Activated T-cell treated with anti-CD3 and anti-CD28 coated beads for 4 hours (primary cell): Measurements from ENCODE around the gene PACSIN2.
"Not testable (repeated sequence)": the region's sequence is repeated elsewhere in the genome, so short reads cannot be mapped to it uniquely, and the experiment has no call there.

Experiments used
- DNase-seq: peaks from one replicate; pipeline ENCODE4 v3.0.0-alpha.2; 2020

Gene PACSIN2

DNA sequence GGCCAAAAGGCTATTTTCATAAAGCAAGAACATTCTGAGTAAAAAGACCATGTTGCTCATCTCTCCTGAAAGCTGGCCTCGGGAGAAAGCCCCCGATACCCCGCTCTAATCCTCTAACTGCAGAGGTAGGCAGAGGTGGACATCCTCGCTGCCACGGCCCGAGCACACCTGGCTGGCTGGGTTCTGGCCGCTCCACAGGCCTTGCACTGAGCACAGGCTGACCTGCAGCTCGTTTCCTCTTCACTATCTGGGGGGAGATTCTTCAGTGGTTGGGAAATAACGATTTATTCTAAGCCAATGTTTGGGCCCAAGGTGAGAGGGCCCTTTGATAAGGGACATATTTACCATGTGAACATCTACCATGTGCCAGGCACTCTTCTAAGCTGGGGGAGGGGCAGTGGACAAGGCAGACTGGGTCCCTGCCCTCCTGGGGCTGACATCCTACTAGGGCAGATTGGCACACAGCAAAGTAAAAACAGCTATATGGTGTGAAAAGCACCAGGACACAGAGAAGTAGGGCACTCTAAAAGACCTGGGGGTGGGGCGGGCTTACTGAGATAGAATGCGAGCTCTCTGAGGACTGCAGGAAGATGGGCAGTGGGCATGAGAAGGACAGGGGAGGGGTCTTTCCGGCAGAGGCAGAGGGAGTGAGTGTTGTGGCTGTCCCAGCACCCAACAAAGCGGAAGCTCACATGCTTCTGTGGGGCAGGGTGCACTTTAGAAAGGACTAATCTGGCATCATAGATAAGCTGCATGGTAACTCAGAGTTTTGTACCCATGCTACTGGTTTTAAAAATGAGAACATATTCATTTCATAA, 92.4 kb downstream of the PACSIN2 start:
- DNase-seq = no peak

DNA sequence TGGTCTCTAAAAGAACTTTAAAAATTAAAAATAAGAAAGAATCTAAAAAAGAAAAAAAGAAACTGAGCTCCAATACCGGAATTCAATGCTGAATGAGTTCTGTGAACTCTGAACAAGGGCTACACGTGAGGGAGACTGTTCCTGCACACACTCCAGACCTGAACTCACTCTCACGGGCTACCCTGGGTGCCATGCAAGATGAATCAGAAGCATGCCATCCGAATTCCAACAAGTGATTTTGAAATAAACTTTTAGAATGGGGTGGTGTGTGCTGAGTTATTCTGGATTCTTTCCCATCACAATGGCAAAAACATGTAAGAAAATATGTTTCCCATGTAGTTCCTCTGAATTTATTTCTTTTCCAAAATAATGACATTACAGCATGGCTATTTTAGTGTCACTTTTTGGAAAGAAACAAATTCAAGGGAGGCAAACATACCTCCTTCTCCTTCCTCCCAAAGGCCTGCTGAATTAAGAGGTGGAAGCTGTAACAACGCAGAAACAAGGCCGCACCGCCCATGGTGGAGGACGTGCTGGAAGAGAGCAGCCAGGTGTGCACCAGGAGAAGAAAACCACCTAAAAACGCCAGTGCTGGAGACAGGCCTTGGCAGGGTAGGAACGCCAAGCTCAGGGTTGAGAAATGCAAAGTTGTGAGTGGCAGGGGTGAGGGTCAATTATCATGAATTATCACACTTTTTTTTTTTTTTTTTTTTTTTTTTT, 94.7 kb downstream of the PACSIN2 start:
- no peak for DNase-seq

DNA sequence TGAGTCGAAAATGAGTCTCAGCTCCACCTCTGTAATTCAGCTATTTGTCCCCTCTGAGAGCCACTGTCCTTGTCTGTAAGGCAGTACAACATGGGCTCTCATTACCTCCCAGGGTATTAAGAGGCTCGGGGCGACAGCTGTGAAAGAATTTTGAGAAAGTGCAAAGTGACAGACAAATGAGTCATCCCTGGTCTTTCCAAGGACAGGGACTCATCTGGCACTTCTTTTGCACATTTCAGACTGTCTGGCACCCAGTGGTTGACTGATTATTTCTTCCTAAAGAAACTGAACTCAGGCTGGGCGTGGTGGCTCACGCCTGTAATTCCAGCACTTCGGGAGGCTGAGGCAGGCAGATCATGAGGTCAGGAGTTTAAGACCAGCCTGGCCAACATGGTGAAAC, 95.8 kb downstream of the PACSIN2 start:
- DNase-seq = no peak

DNA sequence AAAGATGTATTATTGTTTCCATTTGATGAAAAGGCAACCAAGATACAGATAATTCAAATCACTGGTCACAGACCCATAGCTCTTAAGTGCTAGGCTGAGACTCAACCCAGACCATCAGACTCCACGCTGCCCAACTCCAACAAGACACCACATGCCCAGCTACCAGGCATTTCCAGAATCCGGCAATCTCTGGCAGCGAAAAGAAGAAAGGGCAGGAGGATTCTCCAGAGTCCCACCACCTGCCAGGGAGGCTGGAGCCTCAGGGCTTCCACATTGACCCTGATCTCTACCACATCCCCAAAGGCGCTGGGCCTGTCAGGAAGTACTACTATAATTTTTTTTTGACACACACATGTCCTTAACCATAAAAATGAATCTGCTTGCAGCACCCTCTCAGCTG, 96.4 kb downstream of the PACSIN2 start:
- no peak for DNase-seq

DNA sequence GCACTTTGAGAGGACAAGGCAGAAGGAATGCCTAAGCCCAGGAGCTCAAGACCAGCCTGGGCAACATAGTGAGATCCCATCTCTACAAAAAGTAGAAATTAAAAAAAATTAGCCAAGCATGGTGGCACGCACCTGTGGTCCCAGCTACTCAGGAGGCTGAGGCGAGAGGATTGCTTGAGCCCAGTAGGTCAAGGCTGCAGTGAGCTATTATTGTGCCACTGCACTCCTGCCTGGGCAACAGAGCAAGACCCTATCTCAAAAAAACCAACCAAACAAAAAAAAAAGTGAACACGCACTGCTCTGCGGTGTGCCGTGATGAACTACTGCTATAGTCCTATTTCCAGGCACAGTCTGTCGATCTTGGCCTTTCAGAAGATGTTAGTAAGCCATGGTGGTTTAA, 97.6 kb downstream of the PACSIN2 start:
- DNase-seq = not testable (repeated sequence)

DNA sequence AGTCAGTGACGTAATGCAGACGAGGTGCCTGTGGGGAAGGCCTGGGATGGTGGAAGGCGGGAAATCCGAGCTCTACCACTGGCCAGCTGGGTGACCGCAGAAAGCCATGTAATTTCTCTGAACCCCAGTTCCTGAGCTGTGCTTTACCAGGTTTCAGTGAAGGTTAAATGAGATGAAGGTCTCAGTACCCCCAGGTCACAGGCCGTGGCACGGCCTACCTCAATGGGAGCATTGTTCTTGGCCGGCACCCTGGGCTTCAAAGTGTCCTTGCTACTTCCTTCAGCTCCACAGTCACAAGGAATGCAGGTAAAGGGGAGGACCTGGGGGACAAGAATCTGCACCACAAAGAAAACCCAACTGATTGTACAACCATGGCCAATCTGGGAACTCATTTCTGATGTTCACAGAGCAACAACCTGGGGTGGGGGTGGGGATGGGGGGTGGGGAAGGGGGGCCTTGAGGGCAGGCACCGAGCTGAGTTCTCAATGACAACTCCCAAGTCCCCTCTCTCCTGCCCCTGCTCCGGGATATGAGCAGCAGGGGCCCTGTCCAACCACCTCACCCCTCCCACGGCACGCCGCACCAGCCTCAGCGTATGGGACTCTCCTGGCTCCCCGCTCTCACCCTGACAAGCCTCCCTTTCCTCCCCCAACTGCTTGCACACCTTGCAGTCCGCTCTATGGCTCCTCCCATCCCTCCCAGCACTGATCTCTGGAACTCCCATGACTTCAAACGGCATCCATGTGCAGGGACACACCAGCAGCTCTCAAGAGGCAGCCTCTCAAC, 98.8 kb downstream of the PACSIN2 start:
- DNase-seq = no peak

DNA sequence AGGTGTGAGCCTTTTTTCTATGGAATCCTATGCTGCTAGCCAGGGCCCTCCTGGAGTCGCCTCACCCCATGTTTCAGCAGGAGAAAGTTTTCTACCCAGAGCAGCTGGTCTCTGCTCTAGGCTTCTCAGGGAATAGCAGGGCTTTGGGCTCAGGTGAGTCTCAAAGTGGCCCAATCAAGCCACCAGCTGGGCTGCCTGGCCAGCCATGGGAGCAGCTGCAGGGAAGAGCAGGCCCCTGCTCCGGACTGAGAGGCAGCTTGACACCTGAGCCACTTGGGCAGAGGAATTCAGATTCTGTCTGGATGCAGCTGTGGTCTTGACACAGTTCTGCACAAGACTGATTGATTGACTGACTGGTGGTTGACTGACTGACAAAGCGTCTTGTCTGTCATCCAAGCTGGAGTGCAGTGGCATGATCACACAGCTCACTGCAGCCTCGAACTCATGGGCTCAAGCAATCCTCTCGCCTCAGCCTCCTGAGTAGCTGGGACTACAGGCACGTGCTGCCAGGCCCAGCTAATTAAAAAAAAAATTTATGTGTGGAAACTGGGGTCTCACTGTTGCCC, 100.4 kb downstream of the PACSIN2 start:
- DNase-seq = no peak

DNA sequence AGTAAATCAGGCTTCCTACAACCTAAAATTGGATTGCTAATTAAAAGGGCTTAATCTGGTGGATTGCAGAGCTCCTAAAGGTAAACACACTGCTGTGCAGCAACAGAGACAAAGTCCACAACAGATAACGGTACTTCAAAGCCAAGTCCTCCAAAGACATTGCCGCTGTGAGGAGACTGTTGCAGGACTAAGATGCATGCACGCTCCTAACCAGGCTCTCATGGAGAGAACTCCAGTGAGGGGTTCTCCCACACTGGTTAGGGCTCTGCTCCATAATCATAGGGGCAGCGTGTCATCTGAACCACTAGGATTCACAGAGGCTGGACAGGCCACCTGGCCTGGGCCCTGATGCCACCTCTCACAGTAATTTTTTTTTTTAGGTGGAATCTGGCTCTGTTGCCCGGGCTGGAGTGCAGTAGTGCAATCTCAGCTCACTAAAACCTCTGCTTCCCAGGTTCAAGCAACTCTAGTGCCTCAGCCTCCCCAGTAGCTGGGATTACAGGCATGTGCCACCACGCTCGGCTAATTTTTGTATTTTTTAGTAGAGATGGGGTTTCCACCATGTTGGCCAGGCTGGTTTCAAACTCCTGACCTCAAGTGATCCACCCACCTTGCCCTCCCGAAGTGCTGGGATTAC, 101.0 kb downstream of the PACSIN2 start:
- DNase-seq = no peak

DNA sequence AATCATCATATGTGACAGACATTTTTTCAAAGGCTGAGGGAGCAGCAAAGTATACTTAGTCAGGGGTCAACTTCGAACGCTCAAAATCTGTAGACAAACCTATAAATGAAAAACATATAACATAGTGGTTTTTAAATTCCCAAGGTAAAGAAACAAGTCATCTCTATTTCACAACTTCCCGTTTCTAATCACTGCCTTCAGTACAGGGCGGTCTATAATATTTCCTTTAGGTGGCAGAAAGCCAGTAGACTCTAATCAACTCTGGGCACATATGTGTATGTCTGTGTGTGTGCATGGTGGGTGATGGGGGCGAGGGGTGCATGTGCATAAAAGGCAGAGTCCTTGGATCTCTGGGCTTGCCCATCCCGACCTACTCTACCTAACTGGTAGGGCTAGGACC, 102.9 kb downstream of the PACSIN2 start:
- DNase-seq = no peak

DNA sequence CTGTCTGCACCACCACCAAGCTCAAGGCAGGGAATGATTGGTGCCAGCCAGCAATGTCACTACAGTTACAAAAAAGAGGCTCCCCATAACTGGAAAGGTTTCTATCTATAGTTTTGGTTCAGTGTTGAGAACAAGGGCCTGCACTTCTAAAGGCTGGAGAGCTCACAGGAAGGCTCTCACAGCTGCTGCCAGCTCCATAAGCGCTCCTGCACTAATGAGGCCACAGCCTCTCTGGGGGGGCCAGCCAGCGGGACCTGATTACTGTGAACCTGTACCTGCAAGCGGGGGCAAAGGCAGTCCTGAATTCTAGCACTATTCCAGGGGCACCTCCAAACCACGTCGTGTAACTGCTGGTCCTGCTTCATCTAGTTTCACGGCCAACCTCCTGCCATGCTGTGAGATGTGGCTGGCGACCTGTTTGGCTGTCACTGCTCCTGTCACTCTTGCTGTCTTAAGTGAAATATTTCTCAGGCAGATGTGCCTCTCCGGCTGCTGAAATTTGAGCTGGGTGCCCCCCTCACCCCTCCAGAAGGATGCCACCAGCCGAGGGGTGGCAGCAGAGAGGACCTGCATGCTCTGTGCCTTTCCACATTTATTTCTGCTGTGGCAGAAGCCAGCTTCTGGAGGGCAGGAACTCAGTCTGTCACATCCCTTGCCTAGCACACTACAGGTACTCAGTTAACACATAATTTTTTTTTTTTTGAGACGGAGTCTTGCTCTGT, 104.6 kb downstream of the PACSIN2 start:
- no peak for DNase-seq

DNA sequence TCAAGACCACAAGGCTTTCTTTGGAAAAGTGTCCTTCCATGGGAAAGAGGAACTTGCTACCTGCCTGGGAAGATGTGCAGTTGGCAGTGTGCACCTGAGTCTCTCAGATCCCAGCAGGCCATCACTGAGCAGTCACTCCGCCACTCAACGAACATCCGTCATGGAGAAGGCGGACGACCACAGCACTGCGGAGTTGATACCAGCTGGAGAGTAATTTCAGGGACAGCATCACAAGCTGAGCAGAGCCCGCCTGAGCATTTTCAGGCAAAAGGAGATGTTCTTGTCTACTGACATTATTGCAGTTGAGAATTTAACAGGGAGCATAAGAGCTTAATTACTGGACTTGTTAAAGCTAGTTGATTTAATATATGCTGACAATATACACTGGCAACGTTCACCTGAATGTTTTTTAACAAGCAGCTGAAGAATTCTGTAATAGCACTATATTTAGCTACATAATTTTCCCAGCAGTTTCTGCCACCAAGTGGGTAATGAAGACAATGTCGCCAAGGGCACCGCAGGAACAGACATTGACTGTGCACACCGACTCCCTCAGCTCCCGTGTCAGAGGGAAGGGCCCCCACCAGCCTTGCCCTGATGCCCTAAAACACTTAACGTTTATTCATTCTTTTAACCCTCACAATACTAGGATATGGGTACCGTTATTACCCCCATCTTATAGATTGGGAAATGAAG, 105.4 kb downstream of the PACSIN2 start:
- DNase-seq = no peak

DNA sequence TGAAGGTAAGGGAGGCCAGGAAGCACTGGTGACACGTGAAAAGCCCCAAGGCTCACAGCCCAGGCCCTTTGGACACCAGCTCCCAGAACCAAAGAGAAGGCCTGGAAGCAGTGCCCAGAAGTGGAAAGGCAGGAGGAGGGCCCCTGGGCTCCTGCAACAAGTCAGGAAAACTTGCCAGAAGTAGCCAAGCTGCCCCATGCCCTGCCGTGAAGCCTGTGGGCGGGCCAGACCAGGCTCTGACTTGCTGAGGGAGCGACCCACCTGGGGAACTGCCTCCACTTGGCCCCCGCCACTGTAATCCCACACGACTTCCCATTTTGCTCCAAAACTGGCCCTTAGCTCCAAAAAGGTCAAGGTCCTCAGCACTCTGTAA, 106.6 kb downstream of the PACSIN2 start:
- no peak for DNase-seq

DNA sequence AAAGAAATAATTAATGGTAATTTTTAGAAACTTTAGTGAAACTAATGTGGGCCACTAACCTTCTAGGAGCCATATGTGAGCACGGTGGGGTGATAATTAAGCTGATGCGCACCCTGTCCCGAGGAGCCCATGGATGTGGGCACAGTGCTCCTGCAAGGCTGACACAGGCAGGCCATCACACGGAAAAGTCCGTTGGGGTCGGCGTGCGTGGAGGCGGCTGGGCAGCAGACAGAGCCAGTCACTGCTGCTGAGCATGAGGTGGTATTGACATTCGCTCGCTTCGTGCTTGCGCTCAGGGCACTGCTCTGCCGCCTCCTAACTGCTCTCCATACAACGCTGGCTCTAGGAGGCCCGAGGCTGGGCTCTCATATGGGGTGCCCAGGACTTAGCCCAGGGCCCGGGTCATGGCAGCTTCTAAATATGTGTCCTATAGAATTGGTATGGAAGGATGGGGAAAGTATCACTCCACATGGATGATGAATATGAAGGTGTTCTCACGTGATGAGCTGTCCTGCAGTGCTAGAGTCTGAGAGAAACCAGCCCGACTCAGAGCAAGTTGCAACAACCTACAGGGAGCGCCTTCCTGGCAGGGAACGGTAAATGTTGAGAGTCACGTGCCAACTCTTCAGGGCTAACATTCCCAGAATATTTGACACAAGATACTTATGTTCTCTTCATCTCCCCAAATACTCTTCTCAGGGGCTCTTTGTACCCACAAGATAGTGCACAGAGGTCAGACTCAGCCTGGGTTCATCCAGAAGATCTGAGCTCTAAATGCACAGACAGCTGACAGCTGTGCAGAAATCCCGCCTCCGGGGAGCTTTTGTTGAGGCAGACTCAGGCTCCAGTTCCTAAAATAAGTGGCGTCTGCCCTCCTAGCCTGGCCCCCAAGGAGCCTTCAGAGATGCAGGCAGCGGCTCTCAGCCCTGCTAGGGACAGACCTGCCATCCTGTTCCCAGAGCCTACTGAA, 107.3 kb downstream of the PACSIN2 start:
- DNase-seq = no peak

DNA sequence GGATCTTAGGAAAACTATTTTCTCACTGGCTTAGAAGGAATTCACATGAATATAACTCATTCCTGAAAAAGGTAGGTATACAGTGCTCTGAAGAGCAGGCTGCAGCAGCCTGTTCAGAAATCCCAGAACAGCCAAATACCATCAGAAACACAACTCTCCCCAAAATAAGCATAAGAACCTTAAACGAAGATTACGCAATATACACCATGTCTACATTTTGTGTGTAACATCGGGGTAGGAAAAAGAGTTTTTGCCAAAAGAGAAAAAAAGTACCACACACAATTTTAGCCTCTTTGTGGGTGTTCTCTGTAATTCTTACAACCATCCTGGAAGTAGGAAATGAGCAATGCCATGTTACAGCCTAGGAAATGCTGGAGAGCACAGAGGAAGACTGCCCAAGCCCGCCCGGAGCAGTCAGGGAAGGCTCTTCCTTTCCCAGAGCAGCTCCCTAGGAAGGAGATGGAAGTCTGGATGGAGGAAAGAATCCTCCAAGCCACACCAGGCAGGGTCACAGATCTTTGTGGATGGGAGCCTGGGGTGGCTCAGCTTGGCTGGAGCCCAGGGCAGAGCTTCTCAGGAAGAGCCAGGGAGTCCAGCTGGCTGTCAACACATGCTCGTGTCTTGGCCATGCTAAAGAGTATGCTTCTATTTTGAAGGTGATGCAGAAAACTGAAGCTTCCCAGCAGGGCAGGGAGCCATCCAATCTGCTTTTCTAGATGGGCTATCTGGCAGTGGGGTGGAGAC, 108.2 kb downstream of the PACSIN2 start:
- no peak for DNase-seq

DNA sequence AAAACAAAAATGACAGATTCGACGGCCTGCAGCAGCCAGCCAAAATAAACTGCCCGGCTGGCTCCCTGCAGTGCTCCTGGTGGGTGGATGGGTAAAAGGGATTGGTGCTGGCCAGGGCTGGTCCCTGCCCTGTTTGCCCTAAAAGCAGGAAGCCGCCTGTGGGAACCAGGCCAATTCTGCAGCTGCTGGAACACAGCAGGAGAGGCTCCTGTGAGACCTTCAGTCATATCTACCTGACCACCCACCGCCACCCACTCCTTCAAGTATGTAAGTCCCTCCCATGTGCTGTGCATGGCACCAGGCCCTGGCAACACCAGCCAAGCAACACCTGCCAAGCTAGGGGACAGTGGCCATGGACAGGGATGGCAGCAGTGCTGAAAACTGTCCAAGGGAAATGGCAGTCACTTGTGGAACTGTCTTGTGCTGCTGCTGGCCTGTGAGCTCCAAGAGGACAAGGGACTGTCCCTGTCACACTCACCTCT, 109.2 kb downstream of the PACSIN2 start:
- no peak for DNase-seq

DNA sequence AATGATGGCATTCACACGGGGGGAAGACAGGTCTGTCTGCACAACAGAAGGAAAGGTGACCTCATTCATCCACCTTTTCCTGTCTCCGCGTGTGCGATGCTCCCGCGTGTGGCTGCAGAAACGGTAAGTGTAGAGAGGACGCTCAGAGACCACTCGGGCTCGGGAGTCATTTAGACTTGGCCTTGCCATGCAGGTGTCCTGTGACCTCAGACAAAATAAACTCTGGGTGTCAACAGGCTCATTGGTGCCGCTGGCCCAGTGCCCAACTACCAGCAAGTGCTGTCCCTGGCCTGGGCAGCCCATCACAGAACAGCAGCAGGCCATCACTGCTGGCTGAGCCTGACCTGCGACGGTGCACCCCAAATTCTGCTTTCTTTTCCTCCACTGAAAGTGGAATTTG, 109.7 kb downstream of the PACSIN2 start:
- DNase-seq = no peak

DNA sequence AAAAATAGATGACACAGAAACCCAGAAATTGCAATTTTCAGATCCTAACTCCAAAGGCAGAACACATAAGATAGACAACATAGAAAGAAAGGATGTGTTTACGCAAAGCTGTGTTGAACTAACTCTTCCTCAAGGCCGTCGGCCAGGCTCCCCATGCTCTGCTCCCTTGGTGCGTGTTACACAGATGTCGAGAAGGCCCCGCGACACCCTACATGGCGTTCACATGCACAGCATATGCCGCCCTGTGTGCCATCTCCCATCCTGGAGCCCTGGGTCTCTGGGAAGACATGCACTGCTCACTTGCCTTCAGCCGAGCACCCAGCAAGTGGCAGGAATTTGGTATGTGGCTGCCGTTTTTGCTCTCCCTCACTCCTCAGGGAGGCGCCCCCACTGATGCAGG, 110.9 kb downstream of the PACSIN2 start:
- DNase-seq = no peak

DNA sequence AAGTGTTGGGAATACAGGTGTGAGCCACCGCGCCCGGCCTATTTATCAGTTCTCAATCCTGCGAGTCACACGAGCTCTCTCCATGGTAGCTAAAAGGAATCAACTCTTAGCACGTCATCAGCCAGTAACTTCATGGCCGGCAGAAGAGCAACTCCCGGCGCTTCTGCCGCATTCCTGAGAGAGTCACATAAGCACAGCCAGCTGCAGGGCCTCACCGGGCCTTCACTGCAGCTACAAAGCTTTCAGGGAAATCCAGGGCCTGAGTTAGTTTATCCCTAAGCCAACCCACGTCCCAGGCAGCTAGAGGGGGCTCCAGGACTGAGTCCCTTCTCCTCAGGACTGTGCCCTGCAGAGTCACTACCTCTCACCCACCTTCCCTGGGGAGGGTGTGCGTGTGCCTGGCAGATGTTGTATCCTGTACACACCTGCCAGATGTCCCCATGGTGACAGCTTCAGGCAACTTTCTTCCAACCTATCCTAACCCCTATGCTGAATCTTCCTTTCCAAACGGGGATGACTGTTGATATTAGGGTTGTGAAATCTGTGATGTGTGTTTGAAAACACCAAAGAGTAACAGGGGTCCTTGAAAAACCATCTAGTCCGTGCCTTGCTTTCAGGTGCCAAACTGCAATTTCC, 112.0 kb downstream of the PACSIN2 start:
- no peak for DNase-seq
